Tibial nerve (tissue), 4 donors: Measurements from ENCODE around the gene DRC1.

Source experiments
- CTCF ChIP-seq, 5 experiments: fragments of 200-600 bp in 3 of 5; fragments of 450-650 bp in 2 of 5; sonication (generic) in 3 of 5; IDR thresholded peaks; one replicate each; pipeline ENCODE4 v1.5.1; 2016 to 2019; ENCODE audit warnings: antibody characterized with exemption in 5 of 5, mild to moderate bottlenecking in 3 of 5, moderate library complexity in 2 of 5
- EP300 ChIP-seq, 2 donors: sonication (generic); formaldehyde crosslinking; IDR thresholded peaks; one replicate each; pipeline ENCODE4 v1.6.1; 2017; ENCODE audit warnings: antibody characterized with exemption in 2 of 2, mild to moderate bottlenecking in 1 of 2
- POLR2A ChIP-seq, 2 donors: fragments of 450-650 bp; IDR thresholded peaks; one replicate each; pipeline ENCODE4 v1.6.1; 2017; ENCODE audit warnings: antibody characterized with exemption in 2 of 2, mild to moderate bottlenecking in 2 of 2, moderate library complexity in 2 of 2

GRCh38 chr2:26423750-26424149 lies 22.0 kb downstream of the DRC1 start:
- TF ChIP-seq POLR2A (IDR thresholded peaks at IDR 0.05) (no peak), CTCF (IDR thresholded peaks at IDR 0.05) (no peak), EP300 (IDR thresholded peaks at IDR 0.05) (no peak)
